HG02759 (cell line): ENCODE results near the gene TPCN1.

Experiments used
- ATAC-seq: cut with Tn5 transposase; IDR thresholded peaks from one replicate; pipeline ENCODE4 v1.9.1; 2021; ENCODE audit warnings: mild to moderate bottlenecking, moderate library complexity; ENCODE audit not compliant: unreplicated experiment

The TPCN1 gene

DNA sequence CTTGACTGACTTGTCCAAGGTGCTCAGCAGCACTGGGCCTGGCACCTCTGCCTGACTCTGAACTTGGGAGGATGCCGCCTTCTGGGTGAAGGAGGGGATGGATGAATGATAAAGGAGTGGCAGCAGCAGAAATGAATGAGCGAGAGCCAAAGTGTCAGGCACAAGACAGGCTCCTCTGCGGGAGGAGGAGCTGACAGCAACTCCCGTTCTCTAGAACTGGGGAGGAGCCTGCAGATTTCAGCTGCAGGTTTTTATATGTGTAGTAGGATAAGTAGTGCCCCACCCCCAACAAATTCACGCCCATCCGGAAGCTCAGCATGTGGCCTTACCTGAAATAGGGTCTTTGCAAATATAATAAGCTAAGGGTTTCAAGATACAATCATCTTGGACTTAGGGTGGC lies 80.5 kb downstream of the TPCN1 start:
- no peak for ATAC-seq

DNA sequence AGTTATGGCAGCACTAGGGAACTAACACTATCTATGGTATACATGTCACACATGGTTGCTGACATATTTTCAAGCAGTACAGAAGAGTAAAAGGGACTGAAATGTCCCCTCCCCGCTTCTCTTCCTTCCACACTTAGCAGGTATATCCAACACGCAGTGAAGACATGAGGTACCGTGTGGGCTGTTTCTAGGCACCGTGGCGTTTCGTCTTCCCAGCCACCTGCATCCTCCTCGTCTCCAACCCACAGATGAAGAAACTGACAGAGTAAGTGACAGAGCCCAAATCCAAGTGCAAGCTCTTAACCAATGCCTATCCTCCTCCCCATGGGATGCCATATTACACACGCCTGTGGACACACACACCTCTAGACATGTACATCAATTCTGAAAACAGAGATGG lies 81.2 kb downstream of the TPCN1 start:
- ATAC-seq, result no peak

DNA sequence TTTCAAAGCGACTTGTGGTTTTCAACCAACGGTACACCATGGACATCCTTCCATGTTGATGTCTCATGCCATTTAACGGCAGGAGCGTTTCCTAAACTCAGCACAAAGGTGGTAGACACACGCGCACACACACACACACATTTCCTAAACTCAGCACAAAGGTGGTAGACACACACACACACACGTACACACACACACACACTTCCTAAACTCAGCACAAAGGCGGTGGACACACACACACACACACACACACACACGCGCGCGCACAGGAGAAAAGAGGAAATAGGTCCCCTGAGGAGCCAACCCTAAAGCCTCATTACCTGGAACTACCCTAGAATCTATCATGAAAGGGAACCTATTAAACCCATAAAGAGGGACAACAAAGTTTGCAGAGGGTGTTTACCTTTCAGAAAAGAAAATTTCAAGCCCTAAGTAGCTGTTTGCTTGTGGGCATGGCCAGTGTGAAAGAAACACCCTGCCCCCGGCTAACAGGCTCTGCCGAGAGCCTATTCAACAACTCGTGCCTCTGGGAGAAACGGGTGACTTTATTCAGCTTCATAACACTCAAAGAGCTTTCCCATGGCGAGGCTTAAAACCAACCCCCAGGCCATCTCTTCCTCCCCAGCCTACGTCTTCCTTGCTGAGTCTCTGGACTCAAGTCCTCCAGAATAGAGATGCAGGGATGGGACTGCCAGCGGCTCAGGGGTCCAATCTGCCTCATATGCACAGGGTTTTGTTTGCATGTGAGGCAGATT lies 81.8 kb downstream of the TPCN1 start:
- no peak for ATAC-seq

- ATAC-seq, result no peak
Observed at GRCh38 chr12:113305281-113305856, 84.1 kb downstream of the TPCN1 start.

DNA sequence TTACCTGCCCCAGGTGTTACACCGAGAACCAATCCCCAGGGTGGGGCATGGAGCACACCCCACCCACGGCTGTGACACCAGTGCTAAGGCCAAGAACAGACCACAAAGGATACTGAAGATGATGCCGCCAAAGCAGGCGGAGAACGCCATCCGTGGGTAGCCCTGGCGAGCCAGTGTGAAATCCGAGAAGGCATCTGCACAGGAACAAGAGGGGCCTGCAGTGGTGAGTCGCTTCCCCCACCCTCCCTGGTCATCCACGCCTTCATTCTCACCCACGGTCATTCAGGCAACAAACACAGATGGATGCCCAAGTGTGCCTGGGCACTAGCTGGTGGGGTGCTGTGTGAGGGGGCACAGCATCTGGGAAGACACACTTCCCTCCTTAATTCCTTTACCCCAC lies 85.1 kb downstream of the TPCN1 start:
- ATAC-seq, result no peak

DNA sequence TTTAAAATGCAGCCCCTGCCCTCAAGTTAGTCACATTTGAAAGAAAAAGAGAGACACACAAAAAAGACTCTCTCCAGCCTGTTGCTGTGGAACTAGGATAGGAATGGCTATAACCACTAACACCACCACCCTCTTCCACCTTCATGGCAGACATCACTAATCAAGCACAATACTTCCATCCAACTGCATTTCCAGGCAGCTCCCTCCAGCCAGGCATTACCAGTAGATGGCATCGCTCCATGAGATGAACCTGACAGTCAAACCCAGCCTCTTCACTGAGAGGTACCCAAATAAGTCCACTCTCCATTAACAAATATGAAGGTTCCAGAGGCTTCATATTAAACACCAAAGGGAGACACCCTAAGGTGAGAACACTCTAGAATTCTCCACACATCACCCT lies 89.2 kb downstream of the TPCN1 start:
- ATAC-seq, result no peak

DNA sequence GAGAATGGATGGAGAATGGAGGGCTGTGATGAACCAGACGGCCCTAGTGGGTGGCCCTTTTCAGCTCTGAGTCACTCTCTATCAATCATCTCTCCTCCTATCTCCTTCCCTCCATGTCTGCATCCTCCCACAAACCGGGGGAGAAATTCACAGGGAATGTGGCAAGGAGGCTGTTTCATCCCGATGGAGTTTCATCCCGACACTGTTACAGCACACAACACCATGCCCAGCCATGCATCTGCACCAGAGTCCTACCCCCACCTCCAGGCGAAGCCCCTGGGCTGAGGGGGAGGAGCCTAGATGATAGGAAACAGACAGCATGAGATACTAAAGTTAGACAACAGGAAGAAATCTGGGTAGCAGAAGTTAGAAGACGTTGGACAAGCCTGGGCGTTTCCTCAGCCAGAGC lies 92.9 kb downstream of the TPCN1 start:
- no peak for ATAC-seq

DNA sequence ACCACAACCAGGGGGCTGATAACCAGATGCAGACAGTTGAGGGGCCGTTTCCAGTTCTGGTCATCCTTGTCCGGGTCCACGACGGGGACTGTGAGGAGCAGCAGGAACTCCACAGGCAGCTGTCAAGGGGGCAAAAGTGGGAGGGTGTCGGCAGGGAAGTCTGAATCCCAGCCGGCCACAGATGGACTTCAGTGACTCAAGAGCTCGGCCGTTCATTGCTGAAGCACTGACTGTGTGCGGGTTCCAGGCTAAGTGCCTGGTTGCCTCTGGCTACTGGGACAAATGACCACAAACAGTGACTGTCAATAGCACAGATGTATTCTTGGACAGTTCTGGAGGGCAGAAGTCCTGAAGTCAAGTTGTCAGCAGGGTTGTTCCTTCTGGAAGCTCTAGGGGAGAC lies 94.1 kb downstream of the TPCN1 start:
- ATAC-seq, result no peak

DNA sequence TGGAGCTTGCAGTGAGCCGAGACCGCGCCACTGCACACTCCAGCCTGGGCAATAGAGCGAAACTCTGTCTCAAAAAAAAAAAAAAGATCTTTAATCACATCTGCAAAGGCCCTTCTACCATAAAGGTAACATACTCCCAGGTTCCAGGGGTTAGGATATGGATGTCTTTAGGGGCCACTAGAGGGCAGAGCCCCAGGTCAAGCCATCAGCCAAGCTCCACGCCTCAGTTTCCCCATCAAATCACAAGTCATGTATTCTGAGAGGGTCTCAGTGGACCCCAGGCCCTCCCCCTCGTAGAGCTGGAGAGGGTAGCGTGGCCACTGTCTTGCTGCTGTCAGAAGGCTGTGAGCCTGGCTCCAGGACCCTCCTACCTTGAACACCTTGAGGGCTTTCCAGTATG lies 94.9 kb downstream of the TPCN1 start:
- no peak for ATAC-seq

GRCh38 chr12:113317122-113317521 lies 95.9 kb downstream of the TPCN1 start:
- ATAC-seq, result no peak

DNA sequence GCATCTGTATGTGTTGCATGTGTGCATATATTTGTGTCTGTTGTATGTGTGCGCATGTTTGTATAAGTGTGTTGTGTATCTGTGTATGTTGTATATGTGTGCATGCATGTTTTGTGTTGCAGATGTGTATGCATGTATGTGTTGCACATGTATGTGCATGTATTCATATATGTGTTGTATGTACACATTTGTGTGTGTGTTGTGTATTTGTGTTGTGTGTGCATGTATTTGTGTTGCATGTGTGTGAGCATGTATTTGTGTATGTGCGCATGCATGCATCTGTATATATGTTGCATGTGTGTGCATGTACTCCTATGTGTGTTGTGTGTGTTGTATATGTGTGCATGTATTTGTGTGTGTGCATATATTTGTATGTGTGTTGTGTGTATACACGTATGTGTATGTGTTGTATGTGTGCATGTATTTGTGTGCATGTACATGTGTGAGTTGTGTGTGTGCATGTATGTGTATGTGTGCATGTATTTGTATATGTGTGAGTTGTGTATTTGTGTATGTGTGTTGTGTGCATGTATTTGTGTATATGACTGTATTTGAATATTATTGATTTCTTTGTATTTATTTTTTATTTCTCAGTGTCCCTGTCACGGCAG lies 96.9 kb downstream of the TPCN1 start:
- no peak for ATAC-seq

DNA sequence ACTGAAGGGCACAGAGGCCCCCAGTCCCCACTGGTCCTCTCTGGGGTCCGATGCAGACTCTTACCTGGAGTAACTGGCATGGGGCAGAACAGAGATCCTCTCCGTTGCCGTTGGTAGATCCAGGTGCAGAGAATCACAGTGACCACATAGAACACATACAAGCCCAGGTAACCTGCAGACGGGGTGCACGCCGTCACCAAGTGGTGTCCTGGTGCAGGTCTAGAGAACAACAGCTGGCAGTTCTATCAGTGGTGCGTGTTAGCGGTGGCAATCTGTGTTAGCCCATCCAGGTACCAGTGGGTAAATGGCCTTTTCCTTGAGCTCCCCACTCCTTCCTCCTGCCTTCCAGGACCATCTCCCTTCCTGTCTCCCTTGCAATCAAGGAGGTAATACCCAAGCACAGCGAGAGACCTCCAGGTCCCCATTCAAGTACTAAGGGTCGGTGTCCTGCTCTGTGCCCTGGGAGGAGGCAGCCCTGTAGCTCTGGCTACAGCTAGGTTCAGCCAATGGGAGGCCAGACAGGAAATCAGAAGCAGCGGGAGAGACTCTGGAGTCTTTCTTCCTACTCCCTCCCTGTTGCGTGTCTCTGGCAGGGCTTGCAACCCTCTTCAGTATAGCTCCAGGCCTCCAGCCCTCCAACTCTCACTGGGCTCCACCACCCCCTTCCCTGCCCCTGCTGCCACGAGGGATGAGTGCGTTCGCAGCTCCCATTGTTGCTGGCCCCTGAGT lies 97.8 kb downstream of the TPCN1 start:
- ATAC-seq, result no peak

- no peak for ATAC-seq
Observed at GRCh38 chr12:113320401-113320800, 99.1 kb downstream of the TPCN1 start.

DNA sequence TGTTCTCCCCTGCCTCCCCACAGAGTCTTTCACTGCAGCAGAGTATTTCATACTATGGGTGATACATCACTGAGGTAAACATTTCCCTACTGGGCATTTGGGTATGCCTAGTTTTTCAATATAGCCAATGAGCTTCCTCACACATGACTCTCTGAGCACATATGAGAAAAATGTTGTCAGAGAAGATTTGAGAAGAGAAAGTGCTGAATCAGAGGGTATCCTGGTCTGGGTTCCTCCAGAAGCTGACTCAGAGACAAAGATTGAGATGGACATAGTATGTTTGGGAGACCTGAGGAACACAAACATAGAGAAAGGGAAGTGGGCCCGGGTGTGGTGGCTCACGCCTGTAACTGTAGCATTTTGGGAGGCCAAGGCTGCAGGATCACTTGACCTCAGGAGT lies 101.1 kb downstream of the TPCN1 start:
- no peak for ATAC-seq

DNA sequence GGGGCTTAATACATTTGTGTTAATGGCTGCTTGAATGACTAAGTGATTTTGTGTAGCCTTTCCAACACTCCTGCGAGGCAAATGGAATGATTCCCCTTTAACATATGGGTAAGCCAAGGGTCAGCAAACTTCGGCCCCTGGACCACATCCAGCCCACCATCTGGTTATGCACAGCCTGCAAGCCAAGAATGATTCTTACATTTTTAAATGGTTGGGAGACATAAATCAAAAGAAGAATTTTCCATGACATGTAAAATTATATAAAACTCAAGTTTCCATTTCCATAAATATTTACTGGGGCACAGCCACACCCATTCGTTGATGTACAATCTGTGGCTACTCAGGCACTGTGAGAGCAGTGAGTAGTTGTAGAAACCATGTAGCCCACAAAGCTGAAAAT lies 104.7 kb downstream of the TPCN1 start:
- ATAC-seq, result no peak

DNA sequence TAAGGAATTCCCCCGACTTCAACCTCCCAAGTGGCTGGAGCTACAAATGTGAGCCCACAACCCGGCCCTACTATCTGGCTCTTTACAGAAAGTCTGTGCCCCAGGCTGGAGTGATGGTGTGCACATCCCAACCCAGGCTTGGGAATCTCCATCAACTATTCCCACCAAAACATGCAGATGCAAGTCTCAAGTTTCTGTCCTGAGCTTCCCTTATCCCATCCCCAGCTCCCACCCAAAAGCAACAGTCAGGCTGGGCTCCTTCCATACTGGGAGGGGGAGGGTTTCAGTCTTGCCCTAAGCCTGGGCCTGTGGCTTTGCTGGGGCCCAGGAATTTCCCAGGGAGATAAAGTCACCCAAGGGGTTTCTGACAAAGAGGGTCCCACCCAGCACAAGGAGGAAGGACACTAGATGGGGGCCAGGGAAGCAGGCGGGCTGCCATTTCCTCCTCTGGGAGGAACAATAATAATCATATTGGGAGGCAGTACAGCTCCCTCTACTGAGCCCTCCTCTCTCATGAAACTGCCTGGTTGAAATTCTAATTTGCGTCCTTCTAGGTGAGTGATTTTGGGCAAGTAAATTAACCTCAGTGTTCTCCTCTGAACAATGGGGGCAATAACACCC lies 105.6 kb downstream of the TPCN1 start:
- ATAC-seq, result no peak

DNA sequence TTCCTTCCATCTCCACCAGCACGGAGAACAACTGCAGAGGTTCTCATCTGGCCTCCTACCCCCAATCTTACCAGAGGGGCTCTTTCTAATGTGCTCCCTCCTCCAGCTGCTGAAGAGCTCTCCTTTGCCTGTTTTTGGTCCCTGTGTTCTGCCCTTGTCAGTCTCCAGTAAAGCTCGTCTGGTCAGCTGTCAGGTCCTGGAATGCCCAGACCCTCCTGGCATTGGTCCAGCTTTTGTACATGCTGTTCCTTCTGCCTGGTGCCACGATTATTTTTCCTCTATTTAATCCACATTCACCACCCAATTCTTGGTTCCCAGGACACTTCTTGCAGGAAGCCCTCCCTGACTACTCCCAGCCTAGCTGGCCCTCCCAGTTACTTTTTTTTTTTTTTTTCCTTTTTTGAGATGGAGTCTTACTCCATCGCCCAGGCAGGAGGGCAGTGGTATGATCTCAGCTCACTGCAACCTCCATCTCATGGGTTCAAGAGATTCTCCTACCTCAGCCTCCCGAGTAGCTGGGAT lies 107.2 kb downstream of the TPCN1 start:
- ATAC-seq, result no peak

GRCh38 chr12:113329022-113329790 lies 107.9 kb downstream of the TPCN1 start:
- ATAC-seq, result no peak

GRCh38 chr12:113329791-113330417 lies 108.6 kb downstream of the TPCN1 start:
- no peak for ATAC-seq

DNA sequence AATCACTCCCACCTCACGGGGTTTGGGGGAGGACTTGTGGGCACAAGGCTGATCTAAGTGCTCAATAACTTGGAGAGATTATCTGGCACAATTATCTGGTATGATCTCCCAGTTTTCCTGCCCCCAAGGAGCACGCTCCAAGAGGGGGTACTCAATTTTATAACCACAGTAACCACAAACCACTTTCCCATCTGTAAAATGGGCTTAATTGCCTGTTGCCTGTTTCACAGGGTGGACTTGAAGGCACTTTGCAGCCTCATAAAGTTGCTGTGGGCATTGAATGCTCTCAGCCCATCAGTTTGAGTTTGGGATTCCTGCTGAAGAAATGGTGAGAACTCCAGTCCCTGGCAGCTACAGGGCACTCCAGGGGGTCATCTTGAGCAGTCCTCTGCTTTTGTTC lies 109.2 kb downstream of the TPCN1 start:
- no peak for ATAC-seq
